Esophagus muscularis mucosa (tissue), 4 donors: ENCODE data around the gene CNN2. TPM values are rescaled to one million over a fixed set of nuclear protein-coding genes. Genes with fewer than 3 reads are reported as not detected.

ENCODE experiments used
- DNase-seq: peaks from one replicate; pipeline ENCODE4 v3.0.0-alpha.2; 2017; ENCODE audit errors: extremely low spot score
- H3K27ac ChIP-seq, 4 donors: fragments of 200-600 bp; sonication (generic); replicated peaks in 1 of 4; 1 replicate in 3 of 4; 2 replicates in 1 of 4; pipeline ENCODE4 v1.5.1; 2016 to 2019; ENCODE audit warnings: mild to moderate bottlenecking in 1 of 4
- H3K27me3 ChIP-seq, 4 donors: fragments of 200-600 bp; sonication (generic); one replicate each; pipeline versions ENCODE4 v1.5.1 to v1.6.0; 2016 to 2019
- H3K36me3 ChIP-seq, 4 donors: fragments of 200-600 bp; sonication (generic); one replicate each; pipeline ENCODE4 v1.5.1; 2016 to 2019
- H3K4me1 ChIP-seq, 4 donors: fragments of 200-600 bp; sonication (generic); one replicate each; pipeline ENCODE4 v1.5.1; 2016 to 2019
- H3K4me3 ChIP-seq, 4 donors: fragments of 200-600 bp; sonication (generic); 1 replicate in 2 of 4; 2 replicates in 2 of 4; pipeline ENCODE4 v1.5.1; 2016 to 2019; ENCODE audit warnings: mild to moderate bottlenecking in 4 of 4, moderate library complexity in 1 of 4
- H3K9me3 ChIP-seq, 4 donors: fragments of 200-600 bp; sonication (generic); 1 replicate in 3 of 4; 2 replicates in 1 of 4; pipeline ENCODE4 v1.5.1; 2016 to 2019
- CTCF ChIP-seq, 3 experiments: fragments of 200-600 bp in 2 of 3; fragments of 450-650 bp in 1 of 3; sonication (generic) in 2 of 3; IDR thresholded peaks; one replicate each; pipeline ENCODE4 v1.5.1; 2017 to 2019; ENCODE audit warnings: antibody characterized with exemption in 3 of 3, mild to moderate bottlenecking in 2 of 3, moderate library complexity in 1 of 3
- EP300 ChIP-seq: sonication (generic); formaldehyde crosslinking; IDR thresholded peaks from one replicate; pipeline ENCODE4 v1.6.1; 2017; ENCODE audit warnings: antibody characterized with exemption
- POLR2A ChIP-seq: fragments of 450-650 bp; IDR thresholded peaks from one replicate; pipeline ENCODE4 v1.6.1; 2017; ENCODE audit warnings: antibody characterized with exemption, moderate library complexity, mild to moderate bottlenecking, low read depth
- POLR2AphosphoS5 ChIP-seq, 2 donors: sonication (generic); formaldehyde crosslinking; IDR thresholded peaks; one replicate each; pipeline ENCODE4 v1.6.1; 2017; ENCODE audit warnings: antibody characterized with exemption in 2 of 2
- WGBS: methylation state at CpG from one replicate; pipeline ENCODE4 v1.1.5; 2018; 5-methylcytosine and 5-hydroxymethylcytosine counted together
- intact Hi-C: fragments of 100-400 bp; cut with DNase I; formaldehyde crosslinking; loops from one replicate; pipeline ENCODE4 v1.15.1; 2023
- total RNA-seq, 4 donors: library from RNA; depleted of rRNA; stranded (reverse); fragments of >200 nt; gene quantifications; one replicate each; pipeline versions ENCODE4 v1.1.0 to v1.2.1, GENCODE V29; 2016

The CNN2 gene
- total RNA-seq, 4 donors from 2014 or later: 47.3 to 98.1 (median 81.3) TPM

- intact Hi-C loops: no loop called here
- peaks cover 6 to 16% (median 10%) of the 10 kb centered on the region in 4 donors for H3K36me3 ChIP-seq
- peak overlapping the region; percentile 96 to 100 (median 98) for H3K27ac ChIP-seq
- no peaks in the 10 kb centered on the region for H3K9me3 ChIP-seq
- H3K4me1 ChIP-seq: peaks cover 34 to 73% (median 69%) of the 10 kb centered on the region in 4 donors
- no peak for DNase-seq
- WGBS: 4% methylated on average over 16 of the region's 36 CpGs
- TF ChIP-seq POLR2AphosphoS5 (IDR thresholded peaks at IDR 0.05) (no peak), CTCF (IDR thresholded peaks at IDR 0.05) (no peak), EP300 (no peak)
- peak overlapping the region; percentile 68 to 96 (median 86) for H3K4me3 ChIP-seq
- peaks cover 0 to 8% (median 0%) of the 10 kb centered on the region in 4 donors for H3K27me3 ChIP-seq
Observed at GRCh38 chr19:1026783-1027649, 608 bp downstream of the CNN2 start.

GRCh38 chr19:1027650-1028061, 1.2 kb downstream of the CNN2 start:
- Histone ChIP-seq H3K27ac (peak overlapping the region; percentile 96 to 100 (median 98)), H3K4me1 (peaks cover 29 to 66% (median 62%) of the 10 kb centered on the region in 4 donors), H3K4me3 (peak overlapping the region; percentile 68 to 96 (median 86)), H3K36me3 (peaks cover 12 to 23% (median 16%) of the 10 kb centered on the region in 4 donors), H3K27me3 (peaks cover 0 to 8% (median 0%) of the 10 kb centered on the region in 4 donors), H3K9me3 (no peaks in the 10 kb centered on the region)
- TF ChIP-seq CTCF (IDR thresholded peaks at IDR 0.05): no peak
- TF ChIP-seq POLR2A: no peak
- no peak for TF ChIP-seq EP300
- DNase-seq: no peak
- intact Hi-C loops: no loop called here
- WGBS: 2% methylated on average over 11 of the region's 16 CpGs

- peaks cover 25 to 60% (median 56%) of the 10 kb centered on the region in 4 donors for H3K4me1 ChIP-seq
- H3K9me3 ChIP-seq: no peaks in the 10 kb centered on the region
- under 1% methylated on average over 19 of the region's 58 CpGs for WGBS
- DNase-seq: no peak
- peaks cover 19 to 29% (median 22%) of the 10 kb centered on the region in 4 donors for H3K36me3 ChIP-seq
- peak overlapping the region; percentile 96 to 100 (median 98) for H3K27ac ChIP-seq
- peaks cover 0 to 8% (median 0%) of the 10 kb centered on the region in 4 donors for H3K27me3 ChIP-seq
- peak overlapping the region; percentile 68 to 96 (median 86) for H3K4me3 ChIP-seq
- intact Hi-C loops: no loop called here
- peak; percentile 41 to 70 for TF ChIP-seq POLR2AphosphoS5 (IDR thresholded peaks at IDR 0.05)
- TF ChIP-seq CTCF (IDR thresholded peaks at IDR 0.05): no peak
Observed at GRCh38 chr19:1028062-1028926, 1.9 kb downstream of the CNN2 start.

GRCh38 chr19:1032264-1032867, 6.0 kb downstream of the CNN2 start:
- DNase-seq: no peak
- peaks cover 19 to 37% (median 36%) of the 10 kb centered on the region in 4 donors for H3K4me1 ChIP-seq
- H3K27ac ChIP-seq: no peak overlapping the region
- 85% methylated on average over 18 of the region's 20 CpGs for WGBS
- H3K9me3 ChIP-seq: no peaks in the 10 kb centered on the region
- H3K4me3 ChIP-seq: no peak overlapping the region
- no peaks in the 10 kb centered on the region for H3K27me3 ChIP-seq
- intact Hi-C loops: no loop called here
- TF ChIP-seq POLR2AphosphoS5 (IDR thresholded peaks at IDR 0.05) (no peak), POLR2A (no peak), CTCF (IDR thresholded peaks at IDR 0.05) (no peak), EP300 (no peak)
- H3K36me3 ChIP-seq: peaks cover 32 to 56% (median 46%) of the 10 kb centered on the region in 4 donors
